SK-N-SH treated with all-trans-retinoic acid at 6 μM for 48 hours (cell line): ENCODE data around the gene PCDHGA1.

Experiments
- ATAC-seq: fragments of 200-7000 bp; cut with Tn5 transposase; 3 replicates; pipeline ENCODE4 v1.9.1; 2020; ENCODE audit warnings: mild to moderate bottlenecking, moderate library complexity
- ARNTL ChIP-seq: fragments of 450-650 bp; formaldehyde crosslinking; IDR thresholded peaks from 2 replicates; pipeline ENCODE4 v1.5.0; 2020; ENCODE audit warnings: low read depth, mild to moderate bottlenecking, moderate library complexity, borderline replicate concordance
- BACH2 ChIP-seq: fragments of 250-450 bp; sonication (Bioruptor Pico); IDR thresholded peaks from 2 replicates; pipeline ENCODE4 v1.9.0; 2021; ENCODE audit warnings: mild to moderate bottlenecking, borderline replicate concordance
- CSDC2 ChIP-seq: fragments of 250-450 bp; sonication (Bioruptor Pico); IDR thresholded peaks from 2 replicates; pipeline ENCODE4 v1.5.0; 2020; ENCODE audit warnings: mild to moderate bottlenecking, moderate library complexity
- ESRRG ChIP-seq: fragments of 250-450 bp; sonication (Bioruptor Pico); IDR thresholded peaks from 2 replicates; pipeline ENCODE4 v1.6.1; 2021; ENCODE audit warnings: mild to moderate bottlenecking
- GLIS3 ChIP-seq: fragments of 250-450 bp; sonication (Bioruptor Pico); IDR thresholded peaks from 2 replicates; pipeline ENCODE4 v1.5.0; 2020; ENCODE audit warnings: mild to moderate bottlenecking, moderate library complexity
- OSR1 ChIP-seq: fragments of 250-450 bp; sonication (Bioruptor Pico); IDR thresholded peaks from 2 replicates; pipeline ENCODE4 v1.8.0; 2022; ENCODE audit warnings: moderate library complexity, mild to moderate bottlenecking, inconsistent platforms
- RARB ChIP-seq: fragments of 250-450 bp; sonication (Bioruptor Pico); IDR thresholded peaks from 2 replicates; pipeline ENCODE4 v1.8.0; 2021; ENCODE audit warnings: mild to moderate bottlenecking, moderate library complexity
- SNAI2 ChIP-seq: fragments of 250-450 bp; sonication (Bioruptor Pico); IDR thresholded peaks from 2 replicates; pipeline ENCODE4 v1.5.0; 2020; ENCODE audit warnings: mild to moderate bottlenecking, moderate library complexity
- TCF4 ChIP-seq: fragments of 250-450 bp; sonication (Bioruptor Pico); IDR thresholded peaks from 2 replicates; pipeline ENCODE4 v1.8.0; 2021; ENCODE audit warnings: mild to moderate bottlenecking, moderate library complexity, borderline replicate concordance
- ZC3H10 ChIP-seq: fragments of 250-450 bp; sonication (Bioruptor Pico); IDR thresholded peaks from 2 replicates; pipeline ENCODE4 v1.5.1; 2021; ENCODE audit warnings: mild to moderate bottlenecking, moderate library complexity
- ZFP3 ChIP-seq: fragments of 250-450 bp; sonication (Bioruptor Pico); IDR thresholded peaks from 2 replicates; pipeline ENCODE4 v1.5.0; 2020; ENCODE audit warnings: mild to moderate bottlenecking, moderate library complexity
- ZFP30 ChIP-seq: fragments of 450-650 bp; formaldehyde crosslinking; IDR thresholded peaks from 2 replicates; pipeline ENCODE4 v1.5.0; 2022; ENCODE audit warnings: mild to moderate bottlenecking, moderate library complexity
- ZNF565 ChIP-seq: fragments of 450-650 bp; formaldehyde crosslinking; conservative IDR thresholded peaks from 2 replicates; pipeline ENCODE4 v1.5.0; 2020; ENCODE audit warnings: low read depth, mild to moderate bottlenecking, moderate library complexity
- ZNF70 ChIP-seq: fragments of 450-650 bp; formaldehyde crosslinking; IDR thresholded peaks from 2 replicates; pipeline ENCODE4 v1.5.0; 2020; ENCODE audit warnings: mild to moderate bottlenecking, moderate library complexity
- ZNF8 ChIP-seq: fragments of 450-650 bp; formaldehyde crosslinking; IDR thresholded peaks from 2 replicates; pipeline ENCODE4 v1.5.0; 2020; ENCODE audit warnings: mild to moderate bottlenecking, moderate library complexity
- TF ChIP-seq, protein P1 (sequence below): fragments of 250-450 bp; sonication (Bioruptor Pico); IDR thresholded peaks from 2 replicates; pipeline ENCODE4 v1.8.0; 2020; ENCODE audit warnings: mild to moderate bottlenecking, moderate library complexity, borderline replicate concordance
- TF ChIP-seq, protein P2 (sequence below): fragments of 250-450 bp; sonication (Bioruptor Pico); IDR thresholded peaks from 2 replicates; pipeline ENCODE4 v1.5.1; 2020; ENCODE audit warnings: low read depth, mild to moderate bottlenecking, moderate library complexity
- TF ChIP-seq, protein P3 (sequence below): fragments of 250-450 bp; sonication (Bioruptor Pico); IDR thresholded peaks from 2 replicates; pipeline ENCODE4 v1.5.0; 2020; ENCODE audit warnings: mild to moderate bottlenecking, moderate library complexity
- TF ChIP-seq, protein P4 (sequence below): fragments of 250-450 bp; sonication (Bioruptor Pico); IDR thresholded peaks from 2 replicates; pipeline ENCODE4 v1.5.1; 2021; ENCODE audit warnings: mild to moderate bottlenecking, moderate library complexity

PCDHGA1 gene

DNA sequence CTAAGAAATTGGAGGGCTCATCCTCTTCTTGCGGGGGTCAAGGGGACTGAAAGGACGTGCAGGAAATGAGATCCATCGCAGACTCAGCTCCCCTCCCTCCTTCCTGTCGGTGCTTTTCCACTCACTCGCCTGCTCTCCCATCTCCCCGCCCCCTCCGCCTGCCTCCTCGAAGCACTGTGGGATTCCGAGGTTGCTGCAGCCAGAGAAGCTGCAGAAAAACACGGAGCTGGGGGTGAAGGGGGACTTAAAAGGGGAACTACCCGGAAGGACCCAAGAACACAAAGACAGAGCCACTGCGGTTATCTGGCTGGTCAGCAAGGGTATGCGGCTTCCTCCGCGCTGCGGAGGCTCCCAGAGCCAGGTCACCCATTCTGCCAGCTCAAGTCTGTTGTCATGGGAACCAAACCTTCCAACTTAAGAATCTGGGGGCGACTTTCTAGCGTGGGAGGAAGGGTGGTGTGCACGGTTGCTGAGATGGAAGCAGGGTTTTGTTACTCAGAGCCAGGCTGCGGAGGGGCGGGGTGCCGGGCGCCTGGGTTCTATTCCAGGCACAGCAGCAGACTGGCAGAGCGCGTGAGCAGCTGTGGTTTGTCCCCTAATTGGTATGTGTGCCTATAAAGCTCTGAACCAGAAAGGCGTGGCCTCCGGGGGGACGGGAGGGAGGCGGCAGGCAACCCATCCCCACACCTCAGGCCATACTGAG lies 183.5 kb downstream of the PCDHGA1 start:
- TF ChIP-seq ZFP3 (CRISPR knock-in tag) (peak; percentile 7; the same call in 1 of the 2 replicates), ZNF70 (0 out of 2 replicates have a peak, but pooled peaks have one; percentile 3), TCF4 (CRISPR knock-in tag) (no peak; the same call in 1 of the 2 replicates)
- TF ChIP-seq, protein P1, sequence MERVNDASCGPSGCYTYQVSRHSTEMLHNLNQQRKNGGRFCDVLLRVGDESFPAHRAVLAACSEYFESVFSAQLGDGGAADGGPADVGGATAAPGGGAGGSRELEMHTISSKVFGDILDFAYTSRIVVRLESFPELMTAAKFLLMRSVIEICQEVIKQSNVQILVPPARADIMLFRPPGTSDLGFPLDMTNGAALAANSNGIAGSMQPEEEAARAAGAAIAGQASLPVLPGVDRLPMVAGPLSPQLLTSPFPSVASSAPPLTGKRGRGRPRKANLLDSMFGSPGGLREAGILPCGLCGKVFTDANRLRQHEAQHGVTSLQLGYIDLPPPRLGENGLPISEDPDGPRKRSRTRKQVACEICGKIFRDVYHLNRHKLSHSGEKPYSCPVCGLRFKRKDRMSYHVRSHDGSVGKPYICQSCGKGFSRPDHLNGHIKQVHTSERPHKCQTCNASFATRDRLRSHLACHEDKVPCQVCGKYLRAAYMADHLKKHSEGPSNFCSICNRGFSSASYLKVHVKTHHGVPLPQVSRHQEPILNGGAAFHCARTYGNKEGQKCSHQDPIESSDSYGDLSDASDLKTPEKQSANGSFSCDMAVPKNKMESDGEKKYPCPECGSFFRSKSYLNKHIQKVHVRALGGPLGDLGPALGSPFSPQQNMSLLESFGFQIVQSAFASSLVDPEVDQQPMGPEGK: 0 out of 2 replicates have a peak, but pooled peaks have one; percentile 15
- TF ChIP-seq, all 23 proteins: peak for 3
- peak; percentile 55 for ATAC-seq

DNA sequence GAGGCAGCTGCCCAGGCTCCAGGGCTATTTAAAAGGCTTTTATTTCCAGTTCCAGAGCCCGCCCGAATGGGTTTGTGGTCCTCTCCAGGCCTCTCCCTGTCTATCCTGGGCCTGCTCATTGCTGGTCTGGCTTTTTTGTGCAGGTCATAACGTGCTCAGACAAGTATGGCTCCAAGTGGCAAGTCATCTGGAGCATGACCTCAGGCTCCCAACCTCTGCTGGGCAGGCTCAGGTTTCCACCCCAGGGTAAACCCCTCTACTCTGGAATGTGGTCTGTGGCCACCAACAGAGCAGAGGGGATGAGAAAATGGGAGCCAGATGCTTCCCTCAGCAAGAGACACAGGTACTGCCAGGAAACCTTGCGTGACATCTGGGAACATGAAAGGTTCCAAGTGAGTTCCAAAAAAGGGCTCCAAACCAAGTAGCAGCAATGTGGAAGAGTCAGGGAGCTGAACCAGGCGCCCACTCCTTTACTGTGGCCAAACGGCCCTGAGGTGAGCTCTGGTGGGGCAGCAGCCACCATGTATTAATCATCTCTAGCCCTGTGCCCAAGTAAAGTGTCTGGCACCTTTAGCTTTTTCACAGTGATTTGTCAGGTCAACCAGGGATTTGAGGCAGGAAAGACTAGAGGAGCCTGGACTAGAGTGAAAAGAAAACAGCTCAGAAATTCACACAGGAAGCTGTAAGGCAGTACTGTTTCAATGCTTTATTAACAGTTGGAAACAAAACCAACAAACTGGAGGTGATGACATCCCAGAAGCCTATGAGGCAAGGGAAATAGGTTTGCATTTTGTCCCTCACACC lies 184.2 kb downstream of the PCDHGA1 start:
- no peak for TF ChIP-seq ZFP30 (CRISPR knock-in tag)
- 0 out of 2 replicates have a peak, but pooled peaks have one; percentile 8 for TF ChIP-seq ZFP3 (CRISPR knock-in tag)
- TF ChIP-seq, all 23 proteins: peak for 1
- peak; percentile 55 for ATAC-seq

DNA sequence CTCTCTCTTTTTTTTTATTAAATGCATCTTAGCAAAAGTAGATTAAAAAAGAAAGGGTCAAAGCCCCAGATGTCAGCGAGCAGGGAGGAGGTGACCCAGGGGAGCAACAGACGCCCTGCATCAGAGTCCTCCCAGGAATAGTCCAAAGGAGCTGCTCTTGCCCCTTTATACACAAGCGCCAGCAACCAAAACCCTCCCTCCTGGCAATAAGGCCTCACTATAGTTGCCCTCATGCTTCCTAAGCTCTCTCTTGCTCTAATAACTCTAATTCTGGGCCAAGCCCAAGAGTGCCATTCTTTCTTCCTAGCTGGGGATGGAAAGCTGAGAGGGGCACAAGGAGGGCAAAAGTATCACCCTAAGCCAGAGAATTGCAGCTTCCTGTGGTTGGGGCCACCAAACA lies 184.8 kb downstream of the PCDHGA1 start:
- no peak for ATAC-seq
- TF ChIP-seq ZFP30 (CRISPR knock-in tag) (no peak), ZNF8 (no peak)
- TF ChIP-seq, all 23 proteins: peak for 0

DNA sequence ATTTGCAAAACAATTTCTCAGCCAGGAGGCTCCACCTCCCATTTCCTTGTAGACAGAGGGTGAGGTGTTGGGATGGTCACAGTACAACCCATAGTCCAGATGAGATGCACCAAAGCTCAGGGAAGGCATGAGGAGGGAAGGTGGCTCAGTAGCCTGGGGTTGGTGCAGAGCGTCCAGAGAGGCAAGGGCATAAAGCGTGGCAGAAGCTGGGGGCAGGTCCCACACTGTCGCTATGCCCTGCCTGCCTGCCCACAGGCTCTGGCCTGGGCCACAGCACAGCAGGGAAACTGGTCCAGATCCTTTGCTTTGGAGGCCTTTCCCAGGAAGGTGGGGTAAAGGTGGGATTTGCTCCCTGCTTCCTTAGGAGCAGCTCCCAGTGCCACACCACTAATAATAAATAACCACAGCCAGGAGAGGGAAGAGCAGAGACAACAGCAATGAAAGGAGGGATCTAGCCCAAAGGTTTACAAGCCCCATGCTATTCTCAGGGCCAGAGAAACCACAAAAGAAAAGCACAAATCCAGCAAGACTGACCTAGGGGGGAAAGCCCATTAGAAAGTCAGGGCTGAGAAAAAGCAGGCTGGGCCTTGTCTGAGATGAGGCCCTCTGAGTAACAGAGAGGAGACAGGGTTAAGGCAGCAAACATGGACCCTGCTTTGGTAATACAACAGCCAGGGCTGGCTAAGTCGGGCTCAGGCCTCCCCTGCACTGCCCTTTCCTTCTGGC lies 185.8 kb downstream of the PCDHGA1 start:
- ATAC-seq: no peak

DNA sequence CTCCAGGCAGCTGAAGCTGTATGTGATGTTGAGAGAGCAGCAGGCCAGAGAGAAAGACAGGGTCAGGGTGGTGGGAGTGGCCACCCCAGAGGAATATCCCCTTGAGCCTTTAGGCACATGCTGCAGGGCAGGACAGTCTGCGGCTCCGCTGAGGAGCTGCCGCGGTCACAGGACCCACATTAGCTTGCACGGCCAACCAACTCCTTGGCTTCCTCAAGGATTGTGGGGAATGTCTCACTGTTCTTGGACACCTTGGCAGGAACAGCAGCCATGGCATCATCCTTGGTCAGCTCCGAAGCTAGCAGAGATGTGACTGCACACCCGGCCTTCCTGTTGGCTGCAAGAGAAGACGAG lies 186.3 kb downstream of the PCDHGA1 start:
- TF ChIP-seq ZFP3 (CRISPR knock-in tag): no peak
- TF ChIP-seq ZNF70: no peak
- TF ChIP-seq CSDC2 (CRISPR knock-in tag): no peak
- TF ChIP-seq, protein P2, sequence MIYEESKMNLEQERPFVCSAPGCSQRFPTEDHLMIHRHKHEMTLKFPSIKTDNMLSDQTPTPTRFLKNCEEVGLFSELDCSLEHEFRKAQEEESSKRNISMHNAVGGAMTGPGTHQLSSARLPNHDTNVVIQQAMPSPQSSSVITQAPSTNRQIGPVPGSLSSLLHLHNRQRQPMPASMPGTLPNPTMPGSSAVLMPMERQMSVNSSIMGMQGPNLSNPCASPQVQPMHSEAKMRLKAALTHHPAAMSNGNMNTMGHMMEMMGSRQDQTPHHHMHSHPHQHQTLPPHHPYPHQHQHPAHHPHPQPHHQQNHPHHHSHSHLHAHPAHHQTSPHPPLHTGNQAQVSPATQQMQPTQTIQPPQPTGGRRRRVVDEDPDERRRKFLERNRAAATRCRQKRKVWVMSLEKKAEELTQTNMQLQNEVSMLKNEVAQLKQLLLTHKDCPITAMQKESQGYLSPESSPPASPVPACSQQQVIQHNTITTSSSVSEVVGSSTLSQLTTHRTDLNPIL (CRISPR knock-in tag): no peak
- no peak for TF ChIP-seq ZNF565
- no peak for TF ChIP-seq BACH2
- no peak for TF ChIP-seq ZC3H10 (CRISPR knock-in tag)
- TF ChIP-seq ESRRG (CRISPR knock-in tag): no peak
- no peak for TF ChIP-seq RARB (CRISPR knock-in tag)
- TF ChIP-seq ARNTL (CRISPR knock-in tag): no peak
- no peak for TF ChIP-seq TCF4 (CRISPR knock-in tag)
- TF ChIP-seq ZNF8: no peak
- TF ChIP-seq, protein P3, sequence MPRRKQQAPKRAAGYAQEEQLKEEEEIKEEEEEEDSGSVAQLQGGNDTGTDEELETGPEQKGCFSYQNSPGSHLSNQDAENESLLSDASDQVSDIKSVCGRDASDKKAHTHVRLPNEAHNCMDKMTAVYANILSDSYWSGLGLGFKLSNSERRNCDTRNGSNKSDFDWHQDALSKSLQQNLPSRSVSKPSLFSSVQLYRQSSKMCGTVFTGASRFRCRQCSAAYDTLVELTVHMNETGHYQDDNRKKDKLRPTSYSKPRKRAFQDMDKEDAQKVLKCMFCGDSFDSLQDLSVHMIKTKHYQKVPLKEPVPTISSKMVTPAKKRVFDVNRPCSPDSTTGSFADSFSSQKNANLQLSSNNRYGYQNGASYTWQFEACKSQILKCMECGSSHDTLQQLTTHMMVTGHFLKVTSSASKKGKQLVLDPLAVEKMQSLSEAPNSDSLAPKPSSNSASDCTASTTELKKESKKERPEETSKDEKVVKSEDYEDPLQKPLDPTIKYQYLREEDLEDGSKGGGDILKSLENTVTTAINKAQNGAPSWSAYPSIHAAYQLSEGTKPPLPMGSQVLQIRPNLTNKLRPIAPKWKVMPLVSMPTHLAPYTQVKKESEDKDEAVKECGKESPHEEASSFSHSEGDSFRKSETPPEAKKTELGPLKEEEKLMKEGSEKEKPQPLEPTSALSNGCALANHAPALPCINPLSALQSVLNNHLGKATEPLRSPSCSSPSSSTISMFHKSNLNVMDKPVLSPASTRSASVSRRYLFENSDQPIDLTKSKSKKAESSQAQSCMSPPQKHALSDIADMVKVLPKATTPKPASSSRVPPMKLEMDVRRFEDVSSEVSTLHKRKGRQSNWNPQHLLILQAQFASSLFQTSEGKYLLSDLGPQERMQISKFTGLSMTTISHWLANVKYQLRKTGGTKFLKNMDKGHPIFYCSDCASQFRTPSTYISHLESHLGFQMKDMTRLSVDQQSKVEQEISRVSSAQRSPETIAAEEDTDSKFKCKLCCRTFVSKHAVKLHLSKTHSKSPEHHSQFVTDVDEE (CRISPR knock-in tag): no peak
- ATAC-seq: no peak

More for the DNA sequence above, 185.8 kb downstream of the PCDHGA1 start:
- no peak for TF ChIP-seq RARB (CRISPR knock-in tag)

DNA sequence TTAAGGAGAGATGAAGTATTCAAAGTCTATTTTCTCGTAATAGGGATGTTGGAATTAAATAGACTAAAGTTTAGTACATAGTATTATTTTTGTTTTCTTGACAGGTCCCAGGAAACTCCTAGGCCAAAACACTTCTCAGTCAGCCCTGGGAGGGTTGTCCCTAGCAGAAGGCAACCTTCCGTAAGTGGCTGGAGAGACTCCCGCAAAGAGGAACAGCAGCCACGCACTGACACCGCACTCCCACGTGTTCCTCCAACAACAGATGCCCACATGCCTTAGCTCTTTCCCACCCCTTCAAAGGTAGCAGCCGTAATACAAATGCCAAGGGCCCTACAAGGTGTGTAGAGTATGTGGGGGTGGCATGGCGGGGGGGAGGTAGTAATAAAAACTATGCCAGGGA lies 187.0 kb downstream of the PCDHGA1 start:
- ATAC-seq: no peak
- TF ChIP-seq ZFP3 (CRISPR knock-in tag): no peak
- TF ChIP-seq TCF4 (CRISPR knock-in tag): no peak
- TF ChIP-seq BACH2: no peak
- no peak for TF ChIP-seq OSR1 (CRISPR knock-in tag)
- TF ChIP-seq, protein P4, sequence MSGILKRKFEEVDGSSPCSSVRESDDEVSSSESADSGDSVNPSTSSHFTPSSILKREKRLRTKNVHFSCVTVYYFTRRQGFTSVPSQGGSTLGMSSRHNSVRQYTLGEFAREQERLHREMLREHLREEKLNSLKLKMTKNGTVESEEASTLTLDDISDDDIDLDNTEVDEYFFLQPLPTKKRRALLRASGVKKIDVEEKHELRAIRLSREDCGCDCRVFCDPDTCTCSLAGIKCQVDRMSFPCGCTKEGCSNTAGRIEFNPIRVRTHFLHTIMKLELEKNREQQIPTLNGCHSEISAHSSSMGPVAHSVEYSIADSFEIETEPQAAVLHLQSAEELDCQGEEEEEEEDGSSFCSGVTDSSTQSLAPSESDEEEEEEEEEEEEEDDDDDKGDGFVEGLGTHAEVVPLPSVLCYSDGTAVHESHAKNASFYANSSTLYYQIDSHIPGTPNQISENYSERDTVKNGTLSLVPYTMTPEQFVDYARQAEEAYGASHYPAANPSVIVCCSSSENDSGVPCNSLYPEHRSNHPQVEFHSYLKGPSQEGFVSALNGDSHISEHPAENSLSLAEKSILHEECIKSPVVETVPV (CRISPR knock-in tag): no peak
- TF ChIP-seq ZNF8: no peak
- TF ChIP-seq SNAI2 (CRISPR knock-in tag): no peak
- TF ChIP-seq, protein P1: no peak
- no peak for TF ChIP-seq ESRRG (CRISPR knock-in tag)
- TF ChIP-seq GLIS3 (CRISPR knock-in tag): no peak
